GM21529 (cell line): Measurements from ENCODE around the gene TNFRSF4.
"Not testable (repeated sequence)": the region's sequence is repeated elsewhere in the genome, so short reads cannot be mapped to it uniquely, and the experiment has no call there.

Experiments
- ATAC-seq: cut with Tn5 transposase; IDR thresholded peaks from one replicate; pipeline ENCODE4 v1.9.1; 2021; ENCODE audit not compliant: unreplicated experiment

TNFRSF4 gene

DNA sequence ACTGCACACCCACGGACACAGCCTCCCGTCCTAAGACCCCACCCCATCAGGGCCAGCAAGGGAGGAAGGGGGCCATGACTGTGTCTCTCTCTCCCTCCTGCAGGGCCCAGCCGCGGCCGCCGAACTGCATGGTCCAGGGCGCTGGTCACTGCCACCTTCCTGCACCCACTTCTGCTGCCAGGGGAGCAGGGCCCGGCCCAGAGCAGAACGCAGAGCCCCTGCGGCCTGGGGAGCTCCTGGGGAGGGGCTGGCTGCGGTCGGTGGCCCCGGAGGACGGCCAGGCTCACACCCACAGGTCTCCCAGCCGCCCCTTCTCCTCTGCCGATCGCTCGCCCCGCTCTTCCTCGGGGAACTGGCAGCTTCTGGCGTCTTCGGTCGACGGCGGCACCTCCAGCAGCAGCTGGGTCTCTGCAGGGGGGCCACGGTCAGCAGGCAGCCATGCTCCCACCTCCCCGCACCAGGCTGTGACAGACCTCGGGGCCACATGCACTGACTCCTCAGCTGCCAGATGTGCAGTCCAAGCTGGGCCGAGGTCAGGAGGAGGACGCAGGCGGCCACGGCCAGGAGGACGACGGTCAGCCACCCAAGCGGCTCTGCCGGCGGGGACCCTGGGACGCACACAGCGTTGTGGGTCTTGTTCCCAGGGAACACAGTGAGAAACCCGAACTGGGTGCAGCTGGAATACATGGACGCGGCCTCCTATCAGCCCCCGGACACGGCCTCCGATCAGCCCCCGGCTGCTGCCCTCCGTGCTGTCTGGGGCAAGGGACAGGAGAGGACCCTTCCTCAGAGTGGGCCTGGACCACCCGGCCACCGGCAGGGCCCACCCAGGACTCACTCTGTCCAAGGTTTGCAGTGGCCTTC is 10.2 kb downstream of the TNFRSF4 start:
- ATAC-seq: no peak

GRCh38 chr1:1202831-1203560 is 11.0 kb downstream of the TNFRSF4 start:
- no peak for ATAC-seq

DNA sequence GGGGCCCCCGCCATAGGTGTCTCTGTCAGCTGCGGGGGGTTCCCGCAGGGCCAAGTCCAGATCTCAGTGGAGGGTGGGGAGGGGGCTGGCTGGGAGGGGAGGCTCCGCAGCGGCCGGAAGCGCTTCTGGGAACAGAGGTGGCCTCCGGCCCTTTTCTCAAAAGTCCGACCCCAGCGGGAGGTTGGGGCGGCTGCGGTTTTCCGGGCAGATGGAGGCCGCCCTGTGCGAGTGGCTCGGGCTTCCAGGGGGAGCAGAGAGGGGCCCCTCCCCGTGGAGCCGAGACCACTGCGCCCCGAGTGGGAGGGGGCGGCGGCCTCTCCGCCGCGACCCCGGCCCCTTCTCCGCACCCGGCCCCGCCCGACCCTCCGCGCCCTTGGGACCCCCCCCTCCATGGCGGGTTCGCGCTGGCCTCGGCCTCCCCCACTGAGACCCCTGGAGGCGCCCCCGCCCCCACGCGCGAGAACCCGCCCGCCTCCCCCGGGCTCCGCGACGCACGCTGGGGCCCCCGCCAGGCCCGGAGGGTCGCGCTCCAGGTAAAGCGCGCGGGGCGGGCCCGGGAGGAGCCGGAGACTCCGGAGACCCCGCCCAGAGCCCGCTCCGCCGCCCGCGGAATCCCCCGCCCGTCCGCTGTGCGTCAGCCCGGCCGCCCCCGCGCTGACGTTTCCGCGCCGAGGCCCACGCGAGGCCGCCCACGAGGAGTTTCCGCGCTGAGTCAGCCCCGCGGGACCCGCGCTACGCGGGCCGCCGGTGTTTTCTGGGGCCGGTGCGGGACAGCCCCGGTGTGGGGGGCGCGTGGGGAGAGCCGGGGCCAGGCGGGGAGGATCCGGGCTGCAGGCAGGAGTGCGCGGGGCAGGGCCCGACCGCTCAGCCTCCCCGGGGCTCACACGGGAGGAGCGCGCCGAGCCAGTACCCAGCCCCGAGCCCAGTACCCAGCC is 12.8 kb downstream of the TNFRSF4 start:
- no peak for ATAC-seq

- no peak for ATAC-seq
Observed at GRCh38 chr1:1199961-1200875, 13.7 kb downstream of the TNFRSF4 start.

DNA sequence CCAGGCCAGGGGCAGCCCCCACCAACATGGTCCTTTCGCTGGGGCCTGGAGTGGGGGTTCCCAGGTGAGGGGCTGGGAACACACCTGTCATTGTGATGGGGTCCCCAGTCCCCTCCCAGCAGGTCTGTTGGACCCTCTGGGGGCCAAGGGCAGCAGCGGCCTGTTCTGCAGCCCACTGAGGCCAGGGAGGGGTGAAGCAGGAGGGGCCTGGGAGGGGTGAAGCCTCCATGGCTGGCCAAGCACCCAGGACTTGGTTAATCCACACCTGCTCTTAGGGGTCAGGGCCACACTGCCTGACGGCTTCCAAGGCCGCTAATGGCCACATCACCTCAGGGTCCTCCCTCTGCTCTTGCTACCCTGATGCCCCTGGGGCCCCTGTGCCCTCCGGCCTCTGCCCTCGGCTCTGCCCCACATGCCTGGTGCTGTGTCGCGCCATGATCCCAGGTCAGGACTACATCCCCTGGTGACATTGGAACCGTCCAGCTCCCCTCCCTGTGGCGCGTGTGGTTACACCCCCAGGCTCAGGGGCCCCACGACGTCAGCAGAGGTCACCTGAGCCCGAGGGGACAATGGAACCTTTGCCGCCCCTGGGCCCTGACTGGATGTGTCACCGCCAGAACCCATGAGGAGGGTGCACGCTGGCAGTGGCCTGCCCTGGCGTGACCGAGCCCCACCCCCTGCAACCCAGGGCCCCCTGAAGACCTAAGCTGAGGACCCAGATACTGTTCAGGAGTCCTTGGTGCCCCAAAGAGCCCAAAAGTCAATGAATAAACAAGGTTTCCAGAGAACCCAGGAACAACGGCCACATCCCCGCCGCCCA is 14.6 kb downstream of the TNFRSF4 start:
- no peak for ATAC-seq

DNA sequence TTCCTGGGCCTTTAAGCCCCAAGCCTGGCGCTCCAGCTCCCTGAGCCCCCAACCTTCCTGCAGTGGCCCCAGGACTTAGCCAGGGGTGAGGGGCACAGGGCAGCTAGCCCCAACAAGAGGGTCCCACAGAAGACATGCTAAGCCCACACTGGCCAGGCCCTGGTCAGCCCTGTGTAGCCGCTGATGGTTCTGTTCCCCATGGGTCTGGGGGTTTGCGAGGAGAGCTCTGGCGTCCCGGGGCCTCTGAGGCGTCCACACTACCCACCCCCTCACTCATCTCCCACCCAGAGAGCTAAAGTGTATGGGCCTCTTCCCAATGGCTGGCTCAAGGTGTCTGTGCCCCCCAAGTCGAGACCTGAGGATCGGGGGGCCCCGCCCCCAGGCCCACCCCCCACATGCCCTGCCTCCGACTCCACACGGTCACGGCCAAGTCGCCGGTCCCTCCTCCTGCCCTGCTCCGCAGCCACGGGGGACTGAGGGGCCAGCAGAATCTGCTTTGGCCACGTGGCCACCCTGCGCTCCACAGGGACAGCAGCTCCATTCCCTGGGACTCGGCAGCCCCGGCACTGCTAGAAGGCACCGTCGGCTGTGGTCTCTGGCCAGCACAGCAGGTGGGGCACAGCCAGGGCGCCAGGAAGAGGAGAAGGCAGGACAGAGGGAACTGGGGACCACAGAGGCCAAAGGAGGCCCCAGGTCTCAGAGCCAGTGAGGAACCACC is 15.4 kb downstream of the TNFRSF4 start:
- ATAC-seq: no peak

GRCh38 chr1:1197551-1198422 is 16.2 kb downstream of the TNFRSF4 start:
- no peak for ATAC-seq

- ATAC-seq: no peak
Observed at GRCh38 chr1:1197188-1197500, 16.8 kb downstream of the TNFRSF4 start.

GRCh38 chr1:1196431-1197187 is 17.3 kb downstream of the TNFRSF4 start:
- ATAC-seq: no peak

DNA sequence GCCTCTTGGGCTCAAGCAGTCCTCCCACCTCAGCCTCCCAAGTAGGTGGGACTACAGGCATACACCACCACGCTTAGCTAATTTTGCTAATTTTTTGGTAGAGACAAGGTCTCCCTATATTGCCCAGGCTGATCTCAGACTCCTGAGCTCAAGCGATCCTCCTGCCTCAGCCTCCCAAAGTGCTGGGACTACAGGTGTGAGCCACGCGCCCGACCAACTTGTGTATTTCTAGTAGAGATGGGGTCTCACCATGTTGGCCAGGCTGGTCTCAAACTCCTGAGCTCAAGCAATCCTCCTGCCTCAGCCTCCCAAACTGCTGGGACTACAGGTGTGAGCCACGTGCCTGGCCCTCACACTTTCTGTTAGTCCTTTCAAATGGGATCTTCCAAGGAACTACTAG is 18.2 kb downstream of the TNFRSF4 start:
- ATAC-seq: not testable (repeated sequence)

- ATAC-seq: no peak
Observed at GRCh38 chr1:1194723-1195122, 19.2 kb downstream of the TNFRSF4 start.

DNA sequence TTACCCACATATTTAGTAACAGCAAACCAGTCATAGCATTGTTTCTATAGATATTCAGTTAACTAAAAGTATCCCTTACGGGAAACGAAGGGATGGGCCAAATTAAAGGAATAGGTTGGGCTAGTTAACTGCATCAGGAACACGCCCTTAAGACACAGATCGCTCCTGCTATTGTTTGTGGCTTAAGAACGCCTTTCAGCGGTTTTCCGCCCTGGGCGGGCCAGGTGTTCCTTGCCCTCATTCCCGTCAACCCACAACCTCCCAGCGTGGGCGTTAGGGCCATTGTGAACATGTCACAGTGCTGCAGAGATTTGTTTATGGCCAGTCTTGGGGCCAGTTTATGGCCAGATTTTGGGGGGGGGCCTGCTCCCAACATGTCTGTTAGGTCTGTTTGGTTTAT is 22.2 kb downstream of the TNFRSF4 start:
- ATAC-seq: no peak

GRCh38 chr1:1189111-1189510 is 24.8 kb downstream of the TNFRSF4 start:
- ATAC-seq: no peak

- ATAC-seq: no peak
Observed at GRCh38 chr1:1187938-1188337, 26.0 kb downstream of the TNFRSF4 start.

DNA sequence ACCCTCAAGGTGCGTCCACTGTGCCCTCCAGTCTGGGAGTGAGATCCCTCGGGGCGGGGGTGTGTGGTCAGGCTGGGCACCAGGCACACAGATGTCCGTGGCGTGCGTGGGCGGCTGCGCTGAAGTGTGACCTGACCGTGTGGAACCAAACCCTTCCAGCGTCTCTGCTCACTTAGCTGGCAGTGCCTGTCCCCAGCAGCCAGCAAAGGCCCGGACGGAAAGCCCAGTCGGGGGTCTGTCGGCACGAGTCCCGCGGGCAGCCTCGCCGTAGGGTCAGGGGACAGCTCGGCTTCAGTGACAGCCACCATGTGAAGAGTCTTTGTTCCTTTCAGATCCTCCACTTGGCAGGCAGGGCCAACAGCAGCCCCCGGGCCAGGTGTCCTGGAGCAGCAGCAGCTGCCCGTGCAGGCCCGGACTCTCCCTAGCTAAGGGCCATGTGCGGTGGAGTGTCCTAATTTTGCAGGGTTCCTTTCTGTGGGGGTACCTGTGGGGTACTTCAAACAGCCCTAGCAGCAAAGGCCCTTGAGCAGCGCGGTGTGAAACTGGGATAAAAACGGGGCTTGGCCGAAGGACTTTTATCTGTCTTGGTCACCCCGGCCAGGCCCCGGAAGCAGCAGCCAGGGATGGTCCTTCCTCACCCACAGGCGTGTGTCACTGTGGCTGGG is 28.7 kb downstream of the TNFRSF4 start:
- no peak for ATAC-seq
